GM18868 (cell line): ENCODE measurements around the gene STXBP3.

Source experiments
- ATAC-seq: cut with Tn5 transposase; IDR thresholded peaks from one replicate; pipeline ENCODE4 v1.9.1; 2021; ENCODE audit warnings: mild to moderate bottlenecking, moderate library complexity; ENCODE audit not compliant: unreplicated experiment

The STXBP3 gene

DNA sequence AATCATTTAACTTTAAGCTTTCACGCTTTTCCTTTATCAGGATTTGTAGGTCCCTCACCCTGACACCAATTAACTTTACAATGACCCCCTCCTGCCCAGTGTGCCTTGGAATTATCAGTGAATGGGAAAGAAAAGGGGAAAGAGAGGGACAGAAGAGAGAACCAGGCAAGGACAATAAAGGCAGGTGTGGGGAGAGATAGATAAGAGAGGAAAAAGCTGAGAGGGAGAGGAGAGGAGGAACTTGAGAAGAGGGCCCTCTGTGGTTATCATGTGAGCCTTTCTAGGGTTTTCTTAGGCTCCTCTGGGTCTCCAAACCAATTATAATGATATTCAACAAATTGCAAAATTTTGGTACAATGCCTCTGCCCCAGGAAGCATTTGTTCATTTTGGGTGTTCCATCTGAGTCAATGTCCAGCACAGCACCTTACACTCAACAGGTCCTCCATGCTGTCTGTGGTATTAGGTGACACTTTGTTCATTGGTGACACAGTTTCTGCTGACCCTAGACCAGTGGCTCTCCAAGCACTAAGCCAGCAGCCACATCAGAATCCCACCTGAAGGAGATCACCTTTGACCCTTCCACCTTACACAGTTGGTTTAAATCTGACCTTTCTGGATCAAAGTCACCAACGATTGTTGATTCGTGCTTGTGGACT is 96.2 kb downstream of the STXBP3 start:
- no peak for ATAC-seq

DNA sequence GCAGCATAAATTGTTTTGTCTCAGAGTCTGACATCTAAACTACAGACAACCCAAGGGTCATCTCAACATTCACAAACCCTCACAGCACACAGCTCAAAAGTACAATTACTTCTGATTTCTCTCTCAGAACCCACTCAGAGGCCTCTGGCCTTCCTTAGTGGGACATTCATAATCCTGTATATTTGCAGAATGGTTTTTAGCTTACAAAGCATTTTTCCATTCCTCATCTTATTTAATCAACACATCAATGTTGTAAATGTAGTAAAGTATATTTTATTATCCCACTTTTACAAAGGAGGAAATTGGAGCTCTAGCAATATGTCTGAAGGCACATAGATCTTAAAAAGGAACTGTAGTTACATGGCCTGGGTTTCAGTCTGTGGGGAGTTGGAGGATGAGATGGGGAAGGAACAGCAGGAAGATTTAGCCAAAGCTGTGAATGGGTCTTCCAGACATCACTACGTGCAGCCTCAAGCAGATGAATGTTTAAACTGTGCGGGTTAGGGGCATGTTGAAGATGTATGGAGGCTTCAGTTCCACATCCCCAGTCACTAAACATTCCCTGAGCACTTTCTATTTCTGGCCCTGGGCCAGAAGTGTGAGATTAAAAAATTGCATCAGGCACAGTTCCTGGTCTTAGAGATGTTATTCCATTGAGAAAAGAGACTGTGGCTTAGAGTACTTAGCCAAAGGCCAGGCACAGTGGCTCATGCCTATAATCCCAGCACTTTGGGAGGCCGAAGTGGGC is 97.1 kb downstream of the STXBP3 start:
- ATAC-seq, result no peak

DNA sequence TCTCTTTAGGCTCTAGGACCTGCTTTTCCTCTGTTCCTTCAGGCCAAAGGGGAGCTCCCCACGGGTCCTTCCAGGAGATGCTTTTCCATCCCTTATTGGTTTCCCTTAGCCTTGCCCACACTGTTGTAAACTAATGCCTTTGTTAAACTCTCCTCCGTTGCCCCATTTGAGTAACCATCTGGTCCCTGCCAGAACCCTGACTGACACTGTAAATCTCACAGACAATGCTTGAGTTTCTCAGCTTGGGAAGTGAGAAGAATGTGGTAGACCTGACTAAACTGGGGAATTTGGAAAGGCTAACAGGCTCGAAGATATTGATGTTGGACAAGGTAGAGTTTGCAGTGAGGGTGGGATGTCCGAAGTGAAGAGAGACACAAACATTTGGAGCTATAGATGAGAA is 99.0 kb downstream of the STXBP3 start:
- ATAC-seq, result no peak

DNA sequence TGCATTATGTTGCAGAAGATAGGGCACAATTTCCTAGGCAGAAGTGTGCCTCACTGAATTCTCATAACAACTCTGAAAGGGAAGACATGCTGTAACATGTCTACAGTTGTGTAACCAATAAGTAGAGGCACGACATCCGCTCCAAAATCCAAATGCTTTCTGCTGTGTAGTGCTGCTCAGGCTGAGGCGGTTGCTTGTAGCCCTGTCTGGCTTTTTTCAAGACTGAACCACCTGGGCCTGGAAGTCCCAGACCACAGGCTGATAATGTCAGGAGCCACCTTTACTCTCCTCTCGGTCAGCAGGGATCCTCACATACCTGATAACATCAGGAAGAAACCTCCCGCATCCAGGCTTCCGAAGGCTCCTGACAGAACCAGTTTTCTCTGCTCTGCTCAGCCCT is 99.5 kb downstream of the STXBP3 start:
- no peak for ATAC-seq

DNA sequence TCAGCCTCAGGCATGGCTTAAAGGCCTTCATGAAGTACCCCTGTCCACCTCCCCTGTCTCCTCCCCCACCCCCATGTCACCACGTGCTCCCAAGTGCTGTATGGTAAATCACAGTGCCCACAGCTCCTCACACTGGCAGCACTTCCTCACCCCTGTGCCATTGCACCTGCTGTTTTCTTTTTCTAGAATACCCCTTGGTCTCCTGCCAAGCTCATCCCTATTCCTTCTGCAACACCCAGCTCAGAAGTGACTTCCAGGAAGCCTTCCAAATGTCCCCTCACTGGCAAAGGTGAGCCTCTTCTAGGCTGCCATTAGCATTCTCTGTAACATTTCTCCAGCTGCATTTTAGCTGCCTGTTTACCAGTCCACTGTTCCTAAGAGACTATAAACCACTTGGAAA is 101.0 kb downstream of the STXBP3 start:
- no peak for ATAC-seq

DNA sequence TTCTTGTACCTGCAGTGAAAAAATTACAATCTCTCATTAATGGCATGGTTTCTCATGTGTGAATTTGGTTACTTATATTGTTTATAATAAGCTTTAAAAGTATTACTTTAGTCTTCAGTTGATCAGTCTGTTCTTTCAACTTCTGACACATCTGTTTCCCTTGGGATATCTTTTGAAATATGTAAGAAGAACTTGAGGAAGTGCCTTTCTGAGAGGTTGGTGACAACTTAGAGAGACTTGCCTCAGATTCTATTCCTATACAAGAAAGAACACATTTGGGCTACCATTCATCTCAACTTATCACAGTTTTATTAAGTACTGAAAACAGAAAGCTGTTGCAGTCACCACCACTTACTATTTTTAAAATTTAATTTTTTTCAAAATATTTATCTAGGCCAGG is 102.3 kb downstream of the STXBP3 start:
- no peak for ATAC-seq

DNA sequence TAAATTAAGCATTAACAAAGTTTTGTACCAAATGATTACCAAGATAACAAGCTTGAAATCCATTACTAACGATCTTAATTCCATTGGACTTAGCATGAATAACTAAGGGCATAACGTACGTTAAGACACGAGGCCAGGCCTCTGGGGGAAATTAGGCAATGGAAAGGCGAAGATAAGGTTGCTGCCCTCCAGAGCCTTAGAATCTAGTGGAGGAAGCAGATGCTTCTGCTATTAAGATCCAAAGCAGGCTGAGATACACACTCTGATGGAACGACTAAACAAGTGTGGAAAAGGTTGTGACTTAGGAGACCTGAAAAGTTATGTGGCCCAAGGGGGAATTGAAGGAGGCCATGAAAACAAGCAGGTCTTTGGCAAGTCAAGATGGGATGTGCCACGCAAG is 104.5 kb downstream of the STXBP3 start:
- ATAC-seq, result no peak

DNA sequence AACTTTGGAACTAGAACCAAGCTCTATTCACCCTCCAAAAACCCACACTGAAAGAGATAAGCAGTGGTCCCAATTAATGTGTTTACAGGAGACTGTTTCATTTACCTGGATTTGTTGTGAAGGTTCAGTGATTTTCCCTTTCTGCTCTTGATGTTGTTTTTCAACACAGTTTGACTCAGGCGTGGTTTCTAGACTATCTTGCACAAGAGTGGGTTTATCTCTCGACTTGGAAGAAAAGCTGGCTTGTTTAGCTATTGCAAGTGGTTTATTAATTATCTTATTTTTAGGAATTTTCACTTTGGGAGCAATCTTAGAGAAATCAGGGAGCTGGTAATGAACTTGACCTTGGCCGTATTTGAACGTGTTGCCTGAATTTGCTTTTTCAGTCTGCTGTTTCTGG is 105.1 kb downstream of the STXBP3 start:
- ATAC-seq, result no peak

DNA sequence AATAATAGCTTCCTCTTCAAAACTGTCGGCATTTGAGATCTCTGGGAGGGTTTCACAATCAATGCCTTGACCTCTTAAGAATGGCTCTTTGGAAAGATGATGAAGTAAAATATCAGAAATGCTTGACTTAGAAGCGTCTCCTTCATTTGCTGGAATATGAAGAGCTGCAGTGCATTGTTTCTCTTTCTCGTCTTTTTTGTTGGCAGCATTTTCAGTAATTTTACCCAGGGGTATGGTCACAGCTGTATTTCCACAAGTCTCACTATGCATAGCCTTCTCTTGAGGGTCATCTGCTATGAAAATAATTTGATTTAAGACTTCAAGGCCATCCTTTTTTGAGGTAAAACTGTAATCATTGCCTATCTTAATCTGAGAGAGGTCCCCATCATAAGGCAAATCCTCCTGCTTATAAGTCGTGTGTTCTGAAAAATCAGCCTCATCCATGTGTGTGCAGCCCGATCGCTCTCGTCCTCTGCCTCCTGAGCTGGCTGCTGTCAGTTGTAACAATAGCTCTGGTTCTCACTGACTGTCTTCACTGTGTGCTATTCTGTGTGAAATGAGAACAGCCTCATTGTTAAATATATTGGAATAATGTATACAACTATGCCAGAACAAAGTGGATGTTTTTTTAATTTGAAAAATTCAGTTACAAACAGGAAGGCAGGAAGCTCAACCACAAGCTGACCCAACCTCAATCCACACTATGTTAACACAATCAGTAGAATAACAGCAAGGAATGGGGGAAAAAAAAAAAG is 105.9 kb downstream of the STXBP3 start:
- ATAC-seq, result no peak

DNA sequence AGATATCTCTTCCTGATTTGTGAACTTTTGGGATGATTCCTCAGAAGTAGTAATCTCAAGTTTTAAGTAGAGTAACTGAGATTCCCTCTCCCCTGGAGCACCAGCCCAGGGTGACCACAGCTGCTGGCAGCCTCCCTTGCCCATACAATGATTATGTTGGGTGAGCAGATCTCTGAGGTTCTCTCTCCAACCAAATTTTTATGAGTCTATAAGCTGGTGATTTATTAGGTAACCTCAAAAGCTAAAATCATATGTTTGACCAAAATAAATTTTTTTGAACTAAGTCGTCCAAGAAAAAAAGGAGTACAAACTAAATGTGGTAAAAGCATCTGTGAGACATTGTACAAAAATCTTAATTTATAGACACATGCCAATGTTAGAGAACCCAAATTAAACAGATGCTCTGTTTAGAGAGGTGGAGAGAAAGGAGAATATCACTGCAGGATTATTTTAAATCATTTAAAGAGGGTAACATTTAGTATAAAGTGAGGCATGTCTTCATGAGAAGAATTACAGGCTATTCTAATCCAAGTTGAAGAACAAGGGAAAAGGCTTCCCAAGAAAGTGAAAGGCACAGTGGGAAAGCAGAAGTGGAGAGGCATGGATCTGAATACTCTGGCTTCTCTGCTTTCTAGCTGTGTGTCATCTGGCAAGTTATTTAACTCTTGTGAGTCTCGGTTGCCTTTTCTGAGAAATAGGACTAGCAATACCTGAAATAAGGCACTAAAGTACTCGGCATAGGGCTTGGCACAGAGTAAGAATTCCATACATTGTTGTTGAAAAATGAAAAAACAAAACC is 107.9 kb downstream of the STXBP3 start:
- no peak for ATAC-seq

DNA sequence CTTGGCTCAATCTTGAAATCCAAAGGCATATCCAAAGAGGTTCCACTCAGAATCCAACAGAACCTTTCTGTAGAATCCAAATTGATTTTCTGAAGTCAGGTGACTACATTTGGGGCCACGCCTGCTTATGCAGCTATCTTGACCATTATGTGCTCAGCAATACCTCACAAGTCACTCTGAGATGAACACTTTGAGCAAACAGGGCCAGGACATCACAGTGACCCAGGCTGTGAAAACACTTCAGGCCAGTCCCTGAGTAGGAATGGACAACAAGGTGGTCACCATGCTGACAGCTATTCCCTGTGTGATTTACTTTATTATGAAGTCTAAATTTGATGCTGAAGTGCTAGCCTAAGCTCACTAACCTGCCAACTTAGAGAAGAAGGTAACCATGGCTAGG is 110.5 kb downstream of the STXBP3 start, which contains the start of gene AKNAD1:
Gene AKNAD1 (minus strand): TSS at position 101 of the 400 bp plus-strand sequence. CDS start 4,430 bp downstream, outside the sequence.
- no peak for ATAC-seq

DNA sequence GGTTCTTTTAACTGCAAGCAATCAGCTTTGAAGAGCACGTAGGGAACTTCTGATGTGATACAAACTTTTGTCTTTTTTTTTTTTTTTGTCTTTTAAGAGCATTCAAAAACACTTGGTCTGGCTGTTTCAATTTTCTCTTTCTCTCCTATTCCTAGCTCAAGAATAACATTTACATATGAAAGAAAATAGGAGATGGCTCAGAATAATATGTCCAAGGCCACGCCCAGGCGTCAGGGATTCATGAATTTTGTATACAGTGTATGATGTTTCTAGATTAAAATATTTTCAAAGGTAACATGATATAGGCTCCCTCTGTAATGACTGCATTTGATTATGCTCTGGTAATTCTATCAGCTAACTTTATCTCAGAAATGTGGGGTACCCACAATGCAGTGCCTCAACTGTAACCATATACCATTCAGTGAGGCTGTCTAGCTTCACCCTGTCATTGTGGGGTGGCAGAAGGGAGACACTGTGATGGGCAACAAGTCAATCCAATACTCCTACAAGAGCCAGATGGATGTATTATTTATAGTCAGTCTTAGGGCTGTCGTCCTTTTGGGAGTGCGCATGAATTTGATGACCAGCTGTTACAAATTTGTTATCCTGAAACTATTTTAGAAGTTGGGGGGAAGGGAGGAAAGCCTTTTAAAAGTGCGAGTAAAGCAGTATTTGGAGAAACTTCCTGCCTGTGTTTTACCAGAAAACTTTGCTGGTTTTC is 111.9 kb downstream of the STXBP3 start:
- ATAC-seq, result no peak
